ENCODE measurements around the gene ATP11A.

Gene ATP11A

DNA sequence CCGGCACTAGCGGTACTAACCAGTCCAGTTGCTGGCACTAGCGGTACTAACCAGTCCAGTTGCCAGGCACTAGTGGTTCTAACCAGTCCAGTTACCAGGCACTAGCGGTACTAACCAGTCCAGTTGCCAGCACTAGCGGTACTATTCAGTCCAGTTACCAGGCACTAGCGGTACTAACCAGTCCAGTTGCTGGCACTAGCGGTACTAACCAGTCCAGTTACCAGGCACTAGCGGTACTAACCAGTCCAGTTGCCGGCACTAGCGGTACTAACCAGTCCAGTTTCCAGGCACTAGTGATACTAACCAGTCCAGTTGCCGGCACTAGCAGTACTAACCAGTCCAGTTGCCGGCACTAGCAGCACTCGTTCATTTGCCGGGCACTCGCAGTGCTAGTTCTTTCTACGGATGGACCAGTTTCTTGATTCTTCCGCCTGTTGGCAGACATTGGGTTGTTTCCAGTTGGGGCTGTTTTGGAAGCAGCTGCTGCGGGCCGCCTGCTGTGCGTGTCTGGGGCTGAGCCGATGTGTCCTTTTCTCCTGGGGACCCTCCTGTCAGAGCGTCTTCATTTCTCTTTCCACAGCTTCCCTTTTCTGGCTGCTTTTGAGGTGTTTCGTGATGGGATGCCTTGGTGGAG, 155.8 kb downstream of the ATP11A start:
- DNase-seq = no peak
- TF ChIP-seq, protein P1, sequence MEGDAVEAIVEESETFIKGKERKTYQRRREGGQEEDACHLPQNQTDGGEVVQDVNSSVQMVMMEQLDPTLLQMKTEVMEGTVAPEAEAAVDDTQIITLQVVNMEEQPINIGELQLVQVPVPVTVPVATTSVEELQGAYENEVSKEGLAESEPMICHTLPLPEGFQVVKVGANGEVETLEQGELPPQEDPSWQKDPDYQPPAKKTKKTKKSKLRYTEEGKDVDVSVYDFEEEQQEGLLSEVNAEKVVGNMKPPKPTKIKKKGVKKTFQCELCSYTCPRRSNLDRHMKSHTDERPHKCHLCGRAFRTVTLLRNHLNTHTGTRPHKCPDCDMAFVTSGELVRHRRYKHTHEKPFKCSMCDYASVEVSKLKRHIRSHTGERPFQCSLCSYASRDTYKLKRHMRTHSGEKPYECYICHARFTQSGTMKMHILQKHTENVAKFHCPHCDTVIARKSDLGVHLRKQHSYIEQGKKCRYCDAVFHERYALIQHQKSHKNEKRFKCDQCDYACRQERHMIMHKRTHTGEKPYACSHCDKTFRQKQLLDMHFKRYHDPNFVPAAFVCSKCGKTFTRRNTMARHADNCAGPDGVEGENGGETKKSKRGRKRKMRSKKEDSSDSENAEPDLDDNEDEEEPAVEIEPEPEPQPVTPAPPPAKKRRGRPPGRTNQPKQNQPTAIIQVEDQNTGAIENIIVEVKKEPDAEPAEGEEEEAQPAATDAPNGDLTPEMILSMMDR (IDR thresholded peaks at IDR 0.05; ENCODE audit: low read depth, low read length, missing control alignments) = no peak
- H3K4me3 ChIP-seq (ENCODE audit: low read depth, low read length) = no peak overlapping the region
- in situ Hi-C loops (cut with HindIII; ENCODE audit: low pct_ligation_motif_present, low sequenced_read_pairs) = no loop called here
- no peaks in the 10 kb centered on the region for H3K36me3 ChIP-seq (replicated peaks)
- no peak overlapping the region for H3K27ac ChIP-seq
- no peaks in the 10 kb centered on the region for H3K27me3 ChIP-seq (replicated peaks)

DNA sequence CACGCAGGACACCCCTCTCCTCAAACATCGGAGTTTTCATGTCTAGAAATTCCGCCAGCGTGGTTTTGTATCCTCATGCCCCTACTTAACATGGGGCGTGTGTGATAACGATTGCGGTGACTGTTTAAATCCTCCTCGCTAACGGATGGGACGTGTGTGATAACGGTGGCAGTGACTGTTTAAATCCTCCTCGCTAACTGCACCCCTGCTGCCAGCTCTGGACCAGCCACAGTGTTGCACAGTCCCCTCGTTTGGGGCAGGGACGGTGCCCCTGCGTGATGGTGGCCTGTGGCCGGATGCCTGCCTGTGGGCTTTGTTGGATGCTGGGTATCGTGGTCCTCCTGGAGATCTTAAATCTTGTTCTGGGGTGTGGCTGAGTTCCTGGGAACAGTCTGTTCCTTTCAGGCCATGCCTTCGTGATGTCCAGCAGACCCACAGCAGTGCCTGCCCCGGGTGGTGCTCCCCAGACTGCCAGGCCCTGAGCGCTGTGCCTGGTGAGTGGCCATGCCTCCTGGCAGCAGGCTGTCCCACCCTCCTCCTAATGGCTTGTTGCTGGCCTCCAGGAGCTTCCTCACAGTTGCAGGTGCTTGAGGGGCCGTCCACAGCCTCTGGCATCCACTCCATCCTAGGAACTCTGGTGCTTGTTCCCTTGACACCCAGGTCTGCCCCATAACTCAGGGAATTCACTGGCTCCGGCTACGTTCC, 156.7 kb downstream of the ATP11A start:
- DNase-seq = no peak
- TF ChIP-seq, protein P1 (IDR thresholded peaks at IDR 0.05; ENCODE audit: low read depth, low read length, missing control alignments) = no peak
- in situ Hi-C loops (cut with HindIII; ENCODE audit: low pct_ligation_motif_present, low sequenced_read_pairs) = no loop called here
- Histone ChIP-seq H3K4me3 (ENCODE audit: low read depth, low read length) (no peak overlapping the region), H3K36me3 (replicated peaks) (no peaks in the 10 kb centered on the region), H3K27me3 (replicated peaks) (no peaks in the 10 kb centered on the region), H3K27ac (no peak overlapping the region)

DNA sequence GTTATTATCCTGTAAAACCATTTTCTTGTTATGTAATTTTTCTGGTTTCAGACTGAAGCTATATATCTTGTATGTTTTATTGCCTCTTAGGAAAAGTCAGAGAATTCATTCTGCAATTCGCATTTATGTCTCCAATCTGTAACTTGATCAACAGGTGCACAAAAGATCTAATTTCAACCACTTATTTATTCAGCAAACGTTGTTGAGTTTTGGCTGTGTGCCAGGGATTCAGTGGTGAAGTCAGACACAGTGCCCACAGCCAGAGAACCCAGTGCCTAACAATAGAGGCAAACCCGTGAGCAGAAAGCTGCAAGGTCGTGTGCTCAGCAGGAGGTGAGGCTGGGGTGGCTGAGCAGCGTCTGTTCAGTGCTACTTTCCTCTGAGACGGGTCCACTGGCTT, 159.7 kb downstream of the ATP11A start:
- no peaks in the 10 kb centered on the region for H3K27me3 ChIP-seq (replicated peaks)
- DNase-seq = no peak
- no peaks in the 10 kb centered on the region for H3K36me3 ChIP-seq (replicated peaks)
- TF ChIP-seq, protein P1 (IDR thresholded peaks at IDR 0.05; ENCODE audit: low read depth, low read length, missing control alignments) = no peak
- in situ Hi-C loops (cut with HindIII; ENCODE audit: low pct_ligation_motif_present, low sequenced_read_pairs) = no loop called here
- H3K27ac ChIP-seq = no peak overlapping the region
- H3K4me3 ChIP-seq (ENCODE audit: low read depth, low read length) = no peak overlapping the region

DNA sequence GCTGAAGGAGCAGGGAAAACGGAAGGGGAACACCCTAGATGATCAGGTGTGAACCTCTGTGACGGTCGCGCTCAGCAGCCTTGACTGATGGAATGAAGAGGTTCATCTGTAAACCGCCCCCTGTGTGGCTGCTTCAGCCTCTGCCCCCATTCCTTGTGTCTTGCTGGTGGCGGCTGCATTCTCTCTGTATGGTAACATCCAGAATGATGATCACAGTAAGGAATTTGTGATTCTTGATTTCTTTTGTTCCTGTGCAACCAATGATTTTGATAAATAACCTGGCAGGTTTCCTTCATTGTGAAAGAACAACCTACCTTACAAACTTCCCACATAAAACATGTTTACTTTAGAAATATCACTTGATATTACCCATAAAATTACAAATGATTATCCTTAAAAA, 160.4 kb downstream of the ATP11A start:
- DNase-seq = no peak
- TF ChIP-seq, protein P1 (IDR thresholded peaks at IDR 0.05; ENCODE audit: low read depth, low read length, missing control alignments) = no peak
- Histone ChIP-seq H3K4me3 (ENCODE audit: low read depth, low read length) (no peak overlapping the region), H3K36me3 (replicated peaks) (no peaks in the 10 kb centered on the region), H3K27me3 (replicated peaks) (no peaks in the 10 kb centered on the region), H3K27ac (no peak overlapping the region)
- in situ Hi-C loops (cut with HindIII; ENCODE audit: low pct_ligation_motif_present, low sequenced_read_pairs) = no loop called here

DNA sequence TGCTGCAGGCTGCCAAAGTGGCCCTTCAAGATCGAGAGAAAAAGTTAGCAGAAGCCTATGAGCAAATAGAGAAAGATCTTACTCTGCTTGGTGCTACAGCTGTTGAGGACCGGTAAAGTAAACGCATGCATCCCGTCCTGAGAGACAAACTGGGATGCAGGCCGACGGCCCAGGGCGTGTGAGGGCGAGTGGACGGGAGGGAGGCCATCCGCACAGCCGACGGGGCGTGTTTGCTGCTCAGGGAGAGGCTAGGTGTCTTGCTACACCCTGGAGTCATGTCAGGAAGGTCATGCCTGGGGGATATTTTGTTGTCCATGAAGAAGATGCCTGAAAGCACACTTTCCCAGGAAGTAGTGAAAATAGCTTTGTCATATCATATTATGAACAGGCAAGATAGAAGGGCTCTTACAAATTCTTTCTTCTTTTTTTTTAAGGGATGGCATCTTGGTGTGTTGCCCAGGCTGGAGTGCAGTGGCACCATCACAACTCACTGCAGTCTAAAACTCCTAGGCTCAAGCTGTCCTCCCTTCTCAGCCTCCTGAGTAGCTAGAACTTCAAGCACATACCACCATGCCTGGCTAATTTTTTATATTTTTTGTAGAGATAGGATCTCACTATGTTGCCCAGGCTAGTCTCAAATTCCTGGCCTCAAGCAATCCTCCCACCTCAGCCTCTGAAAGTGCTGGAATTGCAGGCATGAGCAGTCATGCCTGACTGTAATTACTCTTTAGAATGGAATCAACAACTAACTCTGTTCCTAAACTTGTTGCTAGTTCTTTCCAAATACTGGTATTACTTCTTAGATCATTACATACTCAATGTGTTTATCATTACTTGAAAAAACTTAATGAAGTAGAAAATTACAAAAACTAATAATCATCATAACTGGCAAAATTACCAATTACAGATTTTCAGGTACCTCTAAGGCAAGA, 161.5 kb downstream of the ATP11A start:
- Histone ChIP-seq H3K27ac (no peak overlapping the region), H3K27me3 (replicated peaks) (no peaks in the 10 kb centered on the region), H3K36me3 (replicated peaks) (no peaks in the 10 kb centered on the region), H3K4me3 (ENCODE audit: low read depth, low read length) (no peak overlapping the region)
- no peak for DNase-seq
- TF ChIP-seq, protein P1 (IDR thresholded peaks at IDR 0.05; ENCODE audit: low read depth, low read length, missing control alignments) = no peak
- in situ Hi-C loops (cut with HindIII; ENCODE audit: low pct_ligation_motif_present, low sequenced_read_pairs) = no loop called here

Measured in brain microvascular endothelial cell (primary cell).